KMS-11 (cell line): Measurements from ENCODE around the gene LEFTY1.
A peak's percentile ranks its signal among the peaks of the same experiment; 100 is the strongest.

Experiments
- H2AFZ ChIP-seq: fragments of 200-600 bp; sonication (generic); 2 replicates; pipeline ENCODE4 v1.6.1; 2016; ENCODE audit warnings: antibody characterized with exemption, mixed run types, low read depth
- H3K27ac ChIP-seq: fragments of 200-600 bp; sonication (generic); 2 replicates; pipeline ENCODE4 v1.6.1; 2016; ENCODE audit warnings: mild to moderate bottlenecking, mixed run types
- H3K27me3 ChIP-seq: fragments of 200-600 bp; sonication (generic); 2 replicates; pipeline ENCODE4 v1.6.1; 2017; ENCODE audit warnings: mild to moderate bottlenecking, low read depth, mixed run types, moderate library complexity; ENCODE audit not compliant: insufficient read depth
- H3K36me3 ChIP-seq: fragments of 200-600 bp; sonication (generic); 2 replicates; pipeline ENCODE4 v1.6.1; 2017; ENCODE audit warnings: mild to moderate bottlenecking, mixed run types; ENCODE audit not compliant: insufficient read depth
- H3K4me1 ChIP-seq: fragments of 200-600 bp; sonication (generic); 2 replicates; pipeline ENCODE4 v1.6.1; 2016; ENCODE audit warnings: mild to moderate bottlenecking, low read depth, mixed run types; ENCODE audit not compliant: poor library complexity, severe bottlenecking
- H3K4me2 ChIP-seq: fragments of 200-600 bp; sonication (generic); 2 replicates; pipeline ENCODE4 v1.7.0; 2016; ENCODE audit warnings: mild to moderate bottlenecking, mixed run types
- H3K4me3 ChIP-seq: fragments of 200-600 bp; sonication (generic); IDR thresholded peaks from 2 replicates; pipeline ENCODE4 v1.6.1; 2017; ENCODE audit warnings: low read depth, low read length, mixed read lengths; ENCODE audit not compliant: insufficient read depth
- H3K79me2 ChIP-seq: fragments of 200-600 bp; sonication (generic); 2 replicates; pipeline ENCODE4 v1.6.1; 2016; ENCODE audit warnings: low read depth, mixed run types; ENCODE audit not compliant: insufficient read depth
- H3K9ac ChIP-seq: fragments of 200-600 bp; sonication (generic); 2 replicates; pipeline ENCODE4 v1.6.1; 2016; ENCODE audit warnings: mild to moderate bottlenecking, mixed run types
- H4K20me1 ChIP-seq: fragments of 200-600 bp; sonication (generic); 2 replicates; pipeline ENCODE4 v1.6.1; 2016; ENCODE audit warnings: mild to moderate bottlenecking, mixed run types; ENCODE audit not compliant: insufficient read depth
- CTCF ChIP-seq: fragments of 200-600 bp; sonication (generic); conservative IDR thresholded peaks from 2 replicates; pipeline ENCODE4 v1.6.1; 2017; ENCODE audit warnings: low read depth, mild to moderate bottlenecking, antibody characterized with exemption, low read length, moderate library complexity, mixed read lengths

LEFTY1 gene

GRCh38 chr1:225921734-225922709 lies 33.1 kb upstream of the LEFTY1 start:
- Histone ChIP-seq H3K9ac (no peak overlapping the region), H3K4me1 (peaks cover 49% of the 10 kb centered on the region), H3K27me3 (no peaks in the 10 kb centered on the region), H2AFZ (no peak overlapping the region), H3K79me2 (peaks cover 22% of the 10 kb centered on the region), H3K36me3 (no peaks in the 10 kb centered on the region), H3K4me2 (peak overlapping the region; percentile 85; the same call in 1 of the 2 replicates), H3K4me3 (no peak overlapping the region), H3K27ac (no peak overlapping the region), H4K20me1 (no peaks in the 10 kb centered on the region)
- no peak for TF ChIP-seq CTCF

GRCh38 chr1:225919906-225920305 lies 31.0 kb upstream of the LEFTY1 start:
- no peaks in the 10 kb centered on the region for H4K20me1 ChIP-seq
- H2AFZ ChIP-seq: no peak overlapping the region
- H3K27ac ChIP-seq: no peak overlapping the region; the same call in 1 of the 2 replicates
- H3K4me3 ChIP-seq: no peak overlapping the region
- no peaks in the 10 kb centered on the region for H3K36me3 ChIP-seq
- H3K79me2 ChIP-seq: peaks cover 22% of the 10 kb centered on the region
- H3K27me3 ChIP-seq: no peaks in the 10 kb centered on the region
- TF ChIP-seq CTCF: no peak
- H3K9ac ChIP-seq: no peak overlapping the region
- peaks cover 47% of the 10 kb centered on the region for H3K4me1 ChIP-seq
- H3K4me2 ChIP-seq: peak overlapping the region; percentile 13; the same call in 1 of the 2 replicates

GRCh38 chr1:225918280-225918679 lies 29.3 kb upstream of the LEFTY1 start:
- Histone ChIP-seq H3K4me1 (peaks cover 42% of the 10 kb centered on the region), H3K4me3 (no peak overlapping the region), H3K36me3 (no peaks in the 10 kb centered on the region), H3K27ac (no peak overlapping the region), H2AFZ (no peak overlapping the region), H4K20me1 (no peaks in the 10 kb centered on the region), H3K79me2 (peaks cover 14% of the 10 kb centered on the region), H3K9ac (no peak overlapping the region), H3K27me3 (no peaks in the 10 kb centered on the region), H3K4me2 (no peak overlapping the region)
- TF ChIP-seq CTCF: no peak

GRCh38 chr1:225917536-225917935 lies 28.6 kb upstream of the LEFTY1 start:
- H3K4me1 ChIP-seq: peaks cover 34% of the 10 kb centered on the region
- no peak overlapping the region for H3K4me3 ChIP-seq
- H3K9ac ChIP-seq: no peak overlapping the region
- no peak overlapping the region for H3K4me2 ChIP-seq
- H4K20me1 ChIP-seq: no peaks in the 10 kb centered on the region
- H3K27me3 ChIP-seq: no peaks in the 10 kb centered on the region
- H3K27ac ChIP-seq: no peak overlapping the region
- H3K79me2 ChIP-seq: peaks cover 7% of the 10 kb centered on the region
- TF ChIP-seq CTCF: no peak
- no peaks in the 10 kb centered on the region for H3K36me3 ChIP-seq
- H2AFZ ChIP-seq: no peak overlapping the region
